ENCODE data around the gene RHOG.

- TF ChIP-seq EP300 (IDR thresholded peaks at IDR 0.05) = no peak
- TF ChIP-seq CTCF (IDR thresholded peaks at IDR 0.05) = no peak
Measured at GRCh38 chr11:3826721-3827120, 14.0 kb downstream of the RHOG start.

Measured in stomach (tissue), 4 donors.